ENCODE measurements around the gene ZNF740.

The ZNF740 gene

GRCh38 chr12:53227836-53228235, 47.3 kb downstream of the ZNF740 start:
- no peak for DNase-seq (ENCODE audit: low read depth)

GRCh38 chr12:53229454-53229853, 48.9 kb downstream of the ZNF740 start:
- no peak for DNase-seq (ENCODE audit: low read depth)

- DNase-seq (ENCODE audit: low read depth): no peak
Observed at GRCh38 chr12:53230108-53230845, 49.8 kb downstream of the ZNF740 start.

GRCh38 chr12:53231671-53231920, 51.1 kb downstream of the ZNF740 start:
- no peak for DNase-seq (ENCODE audit: low read depth)

- DNase-seq (ENCODE audit: low read depth): no peak
Observed at GRCh38 chr12:53231921-53232645, 51.6 kb downstream of the ZNF740 start, which contains the start of gene RARG. Gene RARG, minus strand, starts transcription at chr12:53232209. Its CDS starts 4,664 bp downstream, at chr12:53227545.

GRCh38 chr12:53232646-53233461, 52.3 kb downstream of the ZNF740 start:
- DNase-seq (ENCODE audit: low read depth): no peak

- DNase-seq (ENCODE audit: low read depth): no peak
Observed at GRCh38 chr12:53233671-53234121, 53.2 kb downstream of the ZNF740 start.

- DNase-seq (ENCODE audit: low read depth): no peak
Observed at GRCh38 chr12:53234271-53234914, 53.9 kb downstream of the ZNF740 start.

- DNase-seq (ENCODE audit: low read depth): no peak
Observed at GRCh38 chr12:53235164-53235563, 54.6 kb downstream of the ZNF740 start.

- DNase-seq (ENCODE audit: low read depth): no peak
Observed at GRCh38 chr12:53235742-53236442, 55.4 kb downstream of the ZNF740 start.

GRCh38 chr12:53236443-53237111, 56.1 kb downstream of the ZNF740 start:
- DNase-seq (ENCODE audit: low read depth): no peak

- DNase-seq (ENCODE audit: low read depth): no peak
Observed at GRCh38 chr12:53239643-53240258, 59.2 kb downstream of the ZNF740 start.

GRCh38 chr12:53241623-53242412, 61.3 kb downstream of the ZNF740 start:
- no peak for DNase-seq (ENCODE audit: low read depth)

GRCh38 chr12:53244337-53244736, 63.8 kb downstream of the ZNF740 start:
- DNase-seq (ENCODE audit: low read depth): no peak

Measured in CMK (cell line).